ENCODE measurements around the gene DENND1A. TPM values are rescaled to one million over a fixed set of nuclear protein-coding genes. Genes with fewer than 3 reads are reported as not detected.

Gene DENND1A
- total RNA-seq, 1 donor from 2014 or later: 12.7 TPM

DNA sequence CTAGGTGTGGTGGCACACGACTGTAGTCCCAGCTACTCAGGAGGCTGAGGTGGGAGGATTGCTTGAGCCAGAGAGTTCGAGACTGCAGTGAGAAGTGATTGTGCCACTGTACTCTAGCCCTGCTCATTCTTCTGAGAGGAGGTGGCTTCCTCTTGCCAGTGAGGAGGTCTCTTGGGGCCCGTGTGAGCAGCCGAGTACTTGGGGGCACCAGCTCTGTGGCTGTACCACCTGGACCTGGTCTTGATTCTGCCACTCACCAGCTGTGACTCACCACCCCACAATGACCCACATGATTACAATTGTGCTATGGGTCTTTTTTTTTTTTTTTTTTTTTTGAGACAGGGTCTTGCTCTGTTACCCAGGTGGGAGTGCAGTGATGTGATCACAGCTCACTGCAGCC lies 592.0 kb downstream of the DENND1A start:
- Mint-ChIP-seq H3K9me3 (ENCODE audit: unreplicated experiment) (no peaks in the 10 kb centered on the region), H3K27ac (ENCODE audit: unreplicated experiment) (no peak overlapping the region), H3K4me3 (ENCODE audit: unreplicated experiment) (no peak overlapping the region), H3K27me3 (ENCODE audit: low read depth, unreplicated experiment) (no peaks in the 10 kb centered on the region), H3K4me1 (ENCODE audit: low read depth, unreplicated experiment) (peaks cover 23% of the 10 kb centered on the region), H3K36me3 (ENCODE audit: low read depth, unreplicated experiment) (no peaks in the 10 kb centered on the region)
- TF ChIP-seq, protein P1, sequence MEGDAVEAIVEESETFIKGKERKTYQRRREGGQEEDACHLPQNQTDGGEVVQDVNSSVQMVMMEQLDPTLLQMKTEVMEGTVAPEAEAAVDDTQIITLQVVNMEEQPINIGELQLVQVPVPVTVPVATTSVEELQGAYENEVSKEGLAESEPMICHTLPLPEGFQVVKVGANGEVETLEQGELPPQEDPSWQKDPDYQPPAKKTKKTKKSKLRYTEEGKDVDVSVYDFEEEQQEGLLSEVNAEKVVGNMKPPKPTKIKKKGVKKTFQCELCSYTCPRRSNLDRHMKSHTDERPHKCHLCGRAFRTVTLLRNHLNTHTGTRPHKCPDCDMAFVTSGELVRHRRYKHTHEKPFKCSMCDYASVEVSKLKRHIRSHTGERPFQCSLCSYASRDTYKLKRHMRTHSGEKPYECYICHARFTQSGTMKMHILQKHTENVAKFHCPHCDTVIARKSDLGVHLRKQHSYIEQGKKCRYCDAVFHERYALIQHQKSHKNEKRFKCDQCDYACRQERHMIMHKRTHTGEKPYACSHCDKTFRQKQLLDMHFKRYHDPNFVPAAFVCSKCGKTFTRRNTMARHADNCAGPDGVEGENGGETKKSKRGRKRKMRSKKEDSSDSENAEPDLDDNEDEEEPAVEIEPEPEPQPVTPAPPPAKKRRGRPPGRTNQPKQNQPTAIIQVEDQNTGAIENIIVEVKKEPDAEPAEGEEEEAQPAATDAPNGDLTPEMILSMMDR (IDR thresholded peaks at IDR 0.05; ENCODE audit: insufficient read depth, low read depth, low read length): no peak
- no peak for TF ChIP-seq EZH2 (IDR thresholded peaks at IDR 0.05; ENCODE audit: insufficient read depth, low read length)
- Histone ChIP-seq H3K79me2 (ENCODE audit: insufficient read depth, low read length) (no peaks in the 10 kb centered on the region), H3K27ac (ENCODE audit: low read depth, low read length) (no peak overlapping the region), H3K9ac (ENCODE audit: low read length) (no peak overlapping the region), H3K36me3 (ENCODE audit: insufficient read depth, low read length) (no peaks in the 10 kb centered on the region), H3K9me3 (ENCODE audit: insufficient read depth, low read depth, low read length) (no peaks in the 10 kb centered on the region), H2AFZ (ENCODE audit: low read depth, low read length) (no peak overlapping the region), H4K20me1 (ENCODE audit: insufficient read depth, low read length) (no peaks in the 10 kb centered on the region), H3K4me2 (ENCODE audit: low read length) (no peak overlapping the region), H3K4me3 (ENCODE audit: insufficient read depth, low read depth, low read length) (no peak overlapping the region), H3K27me3 (ENCODE audit: insufficient read depth, low read length) (no peaks in the 10 kb centered on the region), H3K4me1 (ENCODE audit: insufficient read depth, low read length) (peaks cover 21% of the 10 kb centered on the region)
- DNase-seq (ENCODE audit: low read depth) (no peak), FAIRE-seq (no peak)

DNA sequence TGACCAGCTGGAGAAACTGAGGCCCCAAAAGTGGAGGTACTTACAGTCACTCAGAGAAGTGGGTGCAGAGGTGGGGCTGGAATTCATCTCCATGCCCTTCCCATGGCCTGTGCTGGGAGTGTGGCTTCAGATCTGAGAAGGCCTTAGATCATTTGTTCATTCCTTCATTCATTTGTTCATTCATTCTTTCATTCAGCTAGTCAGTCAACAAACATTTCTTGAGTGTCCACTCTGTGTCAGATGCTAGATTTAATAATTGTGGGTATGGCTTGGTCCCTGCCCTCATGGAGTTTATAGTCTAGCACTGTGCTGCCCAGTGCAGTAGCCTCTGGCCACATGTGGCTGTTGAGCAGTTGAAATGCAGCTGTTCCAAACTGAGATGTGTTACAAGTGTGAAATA lies 593.0 kb downstream of the DENND1A start:
- no peak for TF ChIP-seq EZH2 (IDR thresholded peaks at IDR 0.05; ENCODE audit: insufficient read depth, low read length)
- TF ChIP-seq, protein P1 (IDR thresholded peaks at IDR 0.05; ENCODE audit: insufficient read depth, low read depth, low read length): no peak
- H3K9me3 ChIP-seq (ENCODE audit: insufficient read depth, low read depth, low read length): no peaks in the 10 kb centered on the region
- Mint-ChIP-seq H3K27me3 (ENCODE audit: low read depth, unreplicated experiment) (no peaks in the 10 kb centered on the region), H3K36me3 (ENCODE audit: low read depth, unreplicated experiment) (no peaks in the 10 kb centered on the region), H3K4me1 (ENCODE audit: low read depth, unreplicated experiment) (peaks cover 25% of the 10 kb centered on the region), H3K9me3 (ENCODE audit: unreplicated experiment) (no peaks in the 10 kb centered on the region), H3K27ac (ENCODE audit: unreplicated experiment) (no peak overlapping the region), H3K4me3 (ENCODE audit: unreplicated experiment) (no peak overlapping the region)
- peaks cover 21% of the 10 kb centered on the region for H3K4me1 ChIP-seq (ENCODE audit: insufficient read depth, low read length)
- no peak overlapping the region for H3K9ac ChIP-seq (ENCODE audit: low read length)
- no peak overlapping the region for H3K4me3 ChIP-seq (ENCODE audit: insufficient read depth, low read depth, low read length)
- no peaks in the 10 kb centered on the region for H3K36me3 ChIP-seq (ENCODE audit: insufficient read depth, low read length)
- no peak overlapping the region for H2AFZ ChIP-seq (ENCODE audit: low read depth, low read length)
- H3K4me2 ChIP-seq (ENCODE audit: low read length): no peak overlapping the region
- no peaks in the 10 kb centered on the region for H4K20me1 ChIP-seq (ENCODE audit: insufficient read depth, low read length)
- H3K79me2 ChIP-seq (ENCODE audit: insufficient read depth, low read length): no peaks in the 10 kb centered on the region
- DNase-seq (ENCODE audit: low read depth) (no peak), FAIRE-seq (no peak)
- H3K27ac ChIP-seq (ENCODE audit: low read depth, low read length): no peak overlapping the region
- H3K27me3 ChIP-seq (ENCODE audit: insufficient read depth, low read length): no peaks in the 10 kb centered on the region

DNA sequence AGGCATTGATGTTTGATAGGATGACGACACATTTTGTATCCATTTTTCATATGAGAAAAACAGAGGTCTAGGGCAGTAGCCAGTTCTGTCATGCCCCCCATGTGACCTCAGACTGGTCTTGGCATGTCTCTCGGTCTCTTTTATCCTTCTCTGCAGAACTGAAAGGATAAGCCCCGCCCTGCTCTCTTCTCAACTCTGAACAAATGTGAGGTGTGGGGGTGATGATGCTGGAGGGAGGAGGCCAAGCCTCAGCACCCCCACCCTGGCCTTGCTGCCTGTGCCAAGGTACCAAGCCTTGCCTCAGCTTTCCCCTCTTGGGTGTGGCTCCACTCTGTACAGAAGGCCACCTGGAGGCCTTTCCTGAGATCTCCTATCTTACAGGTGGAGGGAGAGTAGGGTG lies 593.5 kb downstream of the DENND1A start:
- H3K4me1 ChIP-seq (ENCODE audit: insufficient read depth, low read length): peaks cover 21% of the 10 kb centered on the region
- no peak overlapping the region for H3K4me3 Mint-ChIP-seq (ENCODE audit: unreplicated experiment)
- no peak overlapping the region for H2AFZ ChIP-seq (ENCODE audit: low read depth, low read length)
- no peak for TF ChIP-seq EZH2 (IDR thresholded peaks at IDR 0.05; ENCODE audit: insufficient read depth, low read length)
- TF ChIP-seq, protein P1 (IDR thresholded peaks at IDR 0.05; ENCODE audit: insufficient read depth, low read depth, low read length): no peak
- H3K4me3 ChIP-seq (ENCODE audit: insufficient read depth, low read depth, low read length): no peak overlapping the region
- no peak overlapping the region for H3K4me2 ChIP-seq (ENCODE audit: low read length)
- FAIRE-seq (no peak), DNase-seq (ENCODE audit: low read depth) (no peak)
- no peaks in the 10 kb centered on the region for H3K27me3 ChIP-seq (ENCODE audit: insufficient read depth, low read length)
- no peak overlapping the region for H3K27ac ChIP-seq (ENCODE audit: low read depth, low read length)
- H3K9ac ChIP-seq (ENCODE audit: low read length): no peak overlapping the region
- no peaks in the 10 kb centered on the region for H3K9me3 ChIP-seq (ENCODE audit: insufficient read depth, low read depth, low read length)
- no peak overlapping the region for H3K27ac Mint-ChIP-seq (ENCODE audit: unreplicated experiment)
- peaks cover 25% of the 10 kb centered on the region for H3K4me1 Mint-ChIP-seq (ENCODE audit: low read depth, unreplicated experiment)
- H4K20me1 ChIP-seq (ENCODE audit: insufficient read depth, low read length): no peaks in the 10 kb centered on the region
- no peaks in the 10 kb centered on the region for H3K36me3 ChIP-seq (ENCODE audit: insufficient read depth, low read length)
- H3K9me3 Mint-ChIP-seq (ENCODE audit: unreplicated experiment): no peaks in the 10 kb centered on the region
- H3K79me2 ChIP-seq (ENCODE audit: insufficient read depth, low read length): no peaks in the 10 kb centered on the region
- no peaks in the 10 kb centered on the region for H3K36me3 Mint-ChIP-seq (ENCODE audit: low read depth, unreplicated experiment)
- no peaks in the 10 kb centered on the region for H3K27me3 Mint-ChIP-seq (ENCODE audit: low read depth, unreplicated experiment)

Measured in astrocyte (in vitro differentiated cells and primary cell).